Endodermal cell (in vitro differentiated cells): ENCODE data around the gene PROSER2. TPM values are rescaled to one million over a fixed set of nuclear protein-coding genes. Genes with fewer than 3 reads are reported as not detected.

Experiments
- DNase-seq: peaks from one replicate; pipeline ENCODE4 v3.0.0-alpha.2; 2017
- H3K27ac ChIP-seq: 2 replicates; pipeline ENCODE4 v1.5.1; 2013; ENCODE audit warnings: mild to moderate bottlenecking, low read depth, low read length, moderate library complexity
- H3K27me3 ChIP-seq: 2 replicates; pipeline ENCODE4 v1.6.1; 2013; ENCODE audit warnings: mild to moderate bottlenecking, low read length, moderate library complexity; ENCODE audit not compliant: insufficient read depth, control insufficient read depth, poor library complexity, severe bottlenecking
- H3K36me3 ChIP-seq: 2 replicates; pipeline ENCODE4 v1.7.0; 2013; ENCODE audit warnings: mild to moderate bottlenecking, low read length, moderate library complexity; ENCODE audit not compliant: control insufficient read depth, insufficient read depth
- H3K4me1 ChIP-seq: one replicate; pipeline ENCODE4 v1.7.0; 2013; ENCODE audit warnings: low read length; ENCODE audit not compliant: control insufficient read depth, insufficient read depth
- H3K4me3 ChIP-seq: 2 replicates; pipeline ENCODE4 v1.5.1; 2013; ENCODE audit warnings: mild to moderate bottlenecking, low read length, moderate library complexity
- H3K9ac ChIP-seq: 2 replicates; pipeline ENCODE4 v1.6.1; 2013; ENCODE audit warnings: mild to moderate bottlenecking, low read length, moderate library complexity; ENCODE audit not compliant: poor library complexity, severe bottlenecking; ENCODE audit errors: extremely low read depth
- H3K9me3 ChIP-seq: 2 replicates; pipeline ENCODE4 v1.6.1; 2013; ENCODE audit warnings: mild to moderate bottlenecking, low read length, moderate library complexity; ENCODE audit not compliant: control insufficient read depth
- H3K27ac Mint-ChIP-seq: 2 replicates; pipeline ENCODE4 v1.8.0; 2020; ENCODE audit warnings: mixed read lengths
- H3K27me3 Mint-ChIP-seq: 2 replicates; pipeline ENCODE4 v1.8.0; 2021; ENCODE audit warnings: mild to moderate bottlenecking, mixed read lengths; ENCODE audit not compliant: insufficient read depth
- H3K36me3 Mint-ChIP-seq: 2 replicates; pipeline ENCODE4 v1.8.0; 2020; ENCODE audit warnings: low read depth, mixed read lengths
- H3K4me1 Mint-ChIP-seq: 2 replicates; pipeline ENCODE4 v1.8.0; 2020; ENCODE audit warnings: mixed read lengths
- H3K4me3 Mint-ChIP-seq: 2 replicates; pipeline ENCODE4 v1.8.0; 2020; ENCODE audit warnings: mild to moderate bottlenecking, moderate library complexity, mixed read lengths
- H3K9me3 Mint-ChIP-seq: 2 replicates; pipeline ENCODE4 v1.8.0; 2020; ENCODE audit warnings: mild to moderate bottlenecking, mixed read lengths
- CTCF ChIP-seq: fragments of 200-600 bp; sonication (generic); conservative IDR thresholded peaks from 2 replicates; pipeline ENCODE4 v1.5.0; 2021; ENCODE audit warnings: antibody characterized with exemption, mild to moderate bottlenecking
- WGBS, 2 experiments: methylation state at CpG; one replicate each; pipeline versions ENCODE4 v1.1.5 to v1.1.7; 2013; ENCODE audit warnings: missing lambda C conversion rate in 2 of 2, mixed read lengths in 1 of 2; ENCODE audit not compliant: insufficient coverage in 1 of 2, insufficient read length in 1 of 2; 5-methylcytosine and 5-hydroxymethylcytosine counted together
- total RNA-seq, 2 donors: library from RNA; stranded (reverse); fragmentation: NEBNext Ultra II Directional in 1 of 2; extraction: Animal tissue kit (Norgen Biotek cat#: 25700) in 1 of 2; gene quantifications; 2 replicates in 1 of 2; 3 replicates in 1 of 2; pipeline ENCODE4 v1.2.1, GENCODE V29; 2021

The PROSER2 gene
- total RNA-seq, 2 donors from 2014 or later, result 13.2 to 18.9 TPM

- Histone ChIP-seq H3K9me3 (no peaks in the 10 kb centered on the region), H3K27ac (no peak overlapping the region), H3K4me3 (no peak overlapping the region), H3K27me3 (no peaks in the 10 kb centered on the region), H3K9ac (no peak overlapping the region), H3K36me3 (no peaks in the 10 kb centered on the region), H3K4me1 (no peaks in the 10 kb centered on the region)
- Mint-ChIP-seq H3K27me3 (no peaks in the 10 kb centered on the region), H3K4me1 (peaks cover 6% of the 10 kb centered on the region), H3K9me3 (no peaks in the 10 kb centered on the region), H3K27ac (no peak overlapping the region), H3K4me3 (no peak overlapping the region), H3K36me3 (no peaks in the 10 kb centered on the region)
- WGBS, 2 experiments, result 90% methylated on average over 3 of the region's 3 CpGs; no CpG with 5 or more reads in 1 of the 2 experiments
- no peak for TF ChIP-seq CTCF
- DNase-seq, result no peak
Observed at GRCh38 chr10:11898033-11898371, 74.8 kb downstream of the PROSER2 start.

GRCh38 chr10:11898372-11899066 is 75.4 kb downstream of the PROSER2 start:
- Histone ChIP-seq H3K4me3 (no peak overlapping the region), H3K27me3 (no peaks in the 10 kb centered on the region), H3K9ac (no peak overlapping the region), H3K27ac (no peak overlapping the region), H3K9me3 (no peaks in the 10 kb centered on the region), H3K4me1 (no peaks in the 10 kb centered on the region), H3K36me3 (no peaks in the 10 kb centered on the region)
- Mint-ChIP-seq H3K27me3 (no peaks in the 10 kb centered on the region), H3K36me3 (no peaks in the 10 kb centered on the region), H3K9me3 (no peaks in the 10 kb centered on the region), H3K4me1 (peaks cover 6% of the 10 kb centered on the region), H3K27ac (peak overlapping the region; percentile 61), H3K4me3 (no peak overlapping the region)
- TF ChIP-seq CTCF, result no peak
- WGBS, 2 experiments, result 88 to 93% methylated on average over 2 to 20 of the region's 20 CpGs
- peak; percentile 55 for DNase-seq

- 88 to 91% methylated on average over 15 to 28 of the region's 28 CpGs for WGBS, 2 experiments
- no peak overlapping the region for H3K4me3 ChIP-seq
- H3K36me3 ChIP-seq, result no peaks in the 10 kb centered on the region
- Mint-ChIP-seq H3K27me3 (no peaks in the 10 kb centered on the region), H3K4me1 (peaks cover 6% of the 10 kb centered on the region), H3K27ac (no peak overlapping the region), H3K9me3 (no peaks in the 10 kb centered on the region), H3K4me3 (no peak overlapping the region), H3K36me3 (no peaks in the 10 kb centered on the region)
- H3K9ac ChIP-seq, result no peak overlapping the region
- TF ChIP-seq CTCF, result no peak
- DNase-seq, result no peak
- H3K9me3 ChIP-seq, result no peaks in the 10 kb centered on the region
- H3K4me1 ChIP-seq, result no peaks in the 10 kb centered on the region
- H3K27me3 ChIP-seq, result no peaks in the 10 kb centered on the region
- H3K27ac ChIP-seq, result no peak overlapping the region
Observed at GRCh38 chr10:11899067-11899876, 76.1 kb downstream of the PROSER2 start.
